GM23248 (cell line): ENCODE measurements around the gene RABEP2.

ENCODE experiments used
- EZH2 ChIP-seq: fragments of 200-600 bp; sonication (generic); IDR thresholded peaks from 2 replicates; pipeline ENCODE4 v1.6.1; 2018; ENCODE audit warnings: antibody characterized with exemption, mild to moderate bottlenecking; ENCODE audit not compliant: insufficient read depth, poor library complexity, severe bottlenecking
- EZH2phosphoT487 ChIP-seq: fragments of 200-600 bp; sonication (generic); IDR thresholded peaks from 2 replicates; pipeline ENCODE4 v1.6.1; 2018; ENCODE audit warnings: antibody characterized with exemption, moderate library complexity, mild to moderate bottlenecking, low read depth; ENCODE audit not compliant: insufficient read depth

DNA sequence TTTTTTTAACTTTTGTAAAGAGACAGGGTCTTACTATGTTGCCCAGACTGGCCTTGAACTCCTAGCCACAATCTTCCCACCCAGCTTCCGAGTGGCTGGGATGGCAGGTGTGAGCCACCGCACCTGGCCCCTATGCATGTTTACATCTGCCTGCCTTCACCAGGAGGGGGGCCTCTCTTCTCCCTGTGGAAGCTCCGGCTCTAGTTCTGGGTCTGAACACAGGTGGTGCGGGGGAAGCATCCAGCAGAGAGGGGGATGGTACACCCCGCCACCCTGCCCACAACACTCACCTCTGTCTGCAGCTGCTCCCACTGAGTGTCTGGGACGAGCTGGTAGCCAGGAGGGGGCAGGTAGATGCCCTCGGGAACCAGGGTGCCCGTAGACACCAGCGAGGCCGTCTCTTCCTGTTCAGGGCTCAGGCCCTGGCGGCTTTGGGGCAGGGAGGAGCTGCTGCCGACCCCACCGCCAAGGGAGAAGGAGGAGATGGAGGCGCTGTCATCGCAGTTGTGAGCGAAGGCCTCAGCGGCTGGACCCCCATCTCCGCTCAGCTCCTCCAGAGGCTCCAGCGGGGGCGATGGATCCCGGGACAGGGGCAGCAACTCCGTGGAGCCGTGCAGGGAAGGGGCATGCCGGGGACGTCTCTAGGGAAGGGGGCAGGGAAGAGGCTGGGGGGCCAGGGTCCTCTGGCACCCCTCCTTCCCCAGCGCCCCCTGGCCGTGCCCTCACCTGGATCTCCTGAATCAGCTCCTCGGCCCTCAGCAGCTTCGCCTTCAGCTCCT lies 10.9 kb downstream of the RABEP2 start:
- TF ChIP-seq EZH2 (no peak), EZH2phosphoT487 (no peak)
